Activated naive CD4-positive, alpha-beta T cell treated with anti-CD3 and anti-CD28 coated beads, Interleukin-2, amount 50 U/mL, for 72 hours (primary cell): ENCODE results near the gene MARCHF2. TPM values are rescaled to one million over a fixed set of nuclear protein-coding genes. Genes with fewer than 3 reads are reported as not detected.
"Not testable (repeated sequence)": the region's sequence is repeated elsewhere in the genome, so short reads cannot be mapped to it uniquely, and the experiment has no call there.

Source experiments
- ATAC-seq, 2 donors: fragments of 150-1000 bp; cut with Tn5 transposase; 2 replicates each; pipeline ENCODE4 v1.10.0; 2021; ENCODE audit warnings: mild to moderate bottlenecking in 2 of 2, moderate library complexity in 2 of 2
- DNase-seq, 2 donors: peaks; one replicate each; pipeline ENCODE4 v3.0.0; 2021 to 2022; ENCODE audit warnings: low spot score in 2 of 2
- H3K27ac Mint-ChIP-seq, 2 donors: one replicate each; pipeline ENCODE4 v1.8.0; 2022; ENCODE audit warnings: mild to moderate bottlenecking in 2 of 2, mixed read lengths in 2 of 2
- H3K36me3 Mint-ChIP-seq, 2 donors: one replicate each; pipeline ENCODE4 v1.8.0; 2022; ENCODE audit warnings: mixed read lengths in 2 of 2
- H3K9me3 Mint-ChIP-seq, 2 donors: one replicate each; pipeline ENCODE4 v1.8.0; 2022; ENCODE audit warnings: mixed read lengths in 2 of 2
- total RNA-seq, 2 donors: library from RNA; stranded (reverse); gene quantifications; one replicate each; pipeline ENCODE4 v1.2.3, GENCODE V29; 2022

Gene MARCHF2
- total RNA-seq, 2 donors from 2014 or later = 7.3 to 14.9 TPM

GRCh38 chr19:8430650-8431049 is 17.5 kb downstream of the MARCHF2 start:
- Mint-ChIP-seq H3K9me3 (no peaks in the 10 kb centered on the region), H3K27ac (peak overlapping the region; percentile 9 to 72), H3K36me3 (no peaks in the 10 kb centered on the region)
- DNase-seq (no peak), ATAC-seq (no peak)

- no peak for ATAC-seq
- H3K36me3 Mint-ChIP-seq = no peaks in the 10 kb centered on the region
- no peak overlapping the region for H3K27ac Mint-ChIP-seq
- H3K9me3 Mint-ChIP-seq = no peaks in the 10 kb centered on the region
- no peak for DNase-seq
Observed at GRCh38 chr19:8438236-8438635, 25.1 kb downstream of the MARCHF2 start.

GRCh38 chr19:8441725-8442544 is 28.8 kb downstream of the MARCHF2 start:
- H3K27ac Mint-ChIP-seq = no peak overlapping the region
- ATAC-seq (no peak), DNase-seq (no peak)
- H3K9me3 Mint-ChIP-seq = no peaks in the 10 kb centered on the region
- peaks cover 22% of the 10 kb centered on the region in 2 donors for H3K36me3 Mint-ChIP-seq

GRCh38 chr19:8444140-8444676 is 31.1 kb downstream of the MARCHF2 start:
- Mint-ChIP-seq H3K36me3 (peaks cover 22% of the 10 kb centered on the region in 2 donors), H3K27ac (peak overlapping the region; percentile 97 to 99)
- DNase-seq, H3K9me3 Mint-ChIP-seq, ATAC-seq: not testable (repeated sequence)

- Mint-ChIP-seq H3K9me3 (no peaks in the 10 kb centered on the region), H3K36me3 (peaks cover 22% of the 10 kb centered on the region in 2 donors), H3K27ac (peak within 1 kb of the TSS; percentile 97 to 99)
- DNase-seq = peak; percentile 100
- peak; percentile 93 to 95 for ATAC-seq
Observed at GRCh38 chr19:8444677-8445487, 31.8 kb downstream of the MARCHF2 start, which contains the start of gene HNRNPM. TSS of gene HNRNPM (plus strand) at chr19:8444975. CDS start at chr19:8444999, 24 bp downstream.

GRCh38 chr19:8445488-8446001 is 32.4 kb downstream of the MARCHF2 start:
- H3K36me3 Mint-ChIP-seq = peaks cover 22% of the 10 kb centered on the region in 2 donors
- ATAC-seq = peak; percentile 20 to 30

GRCh38 chr19:8446061-8446709 is 33.1 kb downstream of the MARCHF2 start:
- H3K9me3 Mint-ChIP-seq = no peaks in the 10 kb centered on the region
- ATAC-seq (no peak), DNase-seq (no peak)
- peaks cover 22 to 23% of the 10 kb centered on the region in 2 donors for H3K36me3 Mint-ChIP-seq
- peak overlapping the region; percentile 95 to 97 for H3K27ac Mint-ChIP-seq

More at GRCh38 chr19:8445488-8446001, 32.4 kb downstream of the MARCHF2 start:
- Mint-ChIP-seq H3K9me3 (no peaks in the 10 kb centered on the region), H3K27ac (peak overlapping the region; percentile 95 to 97)
- peak; percentile 48 to 66 for DNase-seq

- H3K9me3 Mint-ChIP-seq = no peaks in the 10 kb centered on the region
- ATAC-seq (no peak), DNase-seq (no peak)
- H3K36me3 Mint-ChIP-seq = peaks cover 14 to 25% of the 10 kb centered on the region in 2 donors
- H3K27ac Mint-ChIP-seq = no peak overlapping the region
Observed at GRCh38 chr19:8449830-8450229, 36.7 kb downstream of the MARCHF2 start.

- Mint-ChIP-seq H3K27ac (peak overlapping the region; percentile 19 to 68), H3K9me3 (no peaks in the 10 kb centered on the region), H3K36me3 (peaks cover 2 to 23% of the 10 kb centered on the region in 2 donors)
- no peak for DNase-seq
- ATAC-seq = no peak
Observed at GRCh38 chr19:8451377-8451776, 38.3 kb downstream of the MARCHF2 start.

GRCh38 chr19:8451885-8452284 is 38.8 kb downstream of the MARCHF2 start:
- peak overlapping the region; percentile 19 to 65 for H3K27ac Mint-ChIP-seq
- ATAC-seq (peak; percentile 47 to 68), DNase-seq (no peak)
- H3K9me3 Mint-ChIP-seq = no peaks in the 10 kb centered on the region
- peaks cover 0 to 24% of the 10 kb centered on the region in 2 donors for H3K36me3 Mint-ChIP-seq

GRCh38 chr19:8452446-8453123 is 39.5 kb downstream of the MARCHF2 start:
- DNase-seq (no peak), ATAC-seq (no peak)
- Mint-ChIP-seq H3K36me3 (peaks cover 0 to 24% of the 10 kb centered on the region in 2 donors), H3K27ac (peak overlapping the region in 1 of 2 donors; percentile 74), H3K9me3 (no peaks in the 10 kb centered on the region)

GRCh38 chr19:8453616-8454015 is 40.5 kb downstream of the MARCHF2 start:
- no peaks in the 10 kb centered on the region for H3K9me3 Mint-ChIP-seq
- H3K36me3 Mint-ChIP-seq = peaks cover 0 to 24% of the 10 kb centered on the region in 2 donors
- no peak overlapping the region for H3K27ac Mint-ChIP-seq
- ATAC-seq (no peak), DNase-seq (no peak)

- ATAC-seq = no peak
Observed at GRCh38 chr19:8454218-8454617, 41.1 kb downstream of the MARCHF2 start.

GRCh38 chr19:8455018-8455417 is 41.9 kb downstream of the MARCHF2 start:
- ATAC-seq (no peak), DNase-seq (no peak)
- Mint-ChIP-seq H3K36me3 (peaks cover 0 to 24% of the 10 kb centered on the region in 2 donors), H3K9me3 (no peaks in the 10 kb centered on the region), H3K27ac (peak overlapping the region in 1 of 2 donors; percentile 92)

More at GRCh38 chr19:8454218-8454617, 41.1 kb downstream of the MARCHF2 start:
- peak overlapping the region in 1 of 2 donors; percentile 92 for H3K27ac Mint-ChIP-seq
- H3K36me3 Mint-ChIP-seq = peaks cover 0 to 24% of the 10 kb centered on the region in 2 donors
- no peak for DNase-seq
- H3K9me3 Mint-ChIP-seq = no peaks in the 10 kb centered on the region

GRCh38 chr19:8456064-8456463 is 43.0 kb downstream of the MARCHF2 start:
- H3K36me3 Mint-ChIP-seq = peaks cover 0 to 24% of the 10 kb centered on the region in 2 donors
- DNase-seq (no peak), ATAC-seq (peak in 1 of 2 donors; percentile 22)
- no peaks in the 10 kb centered on the region for H3K9me3 Mint-ChIP-seq
- H3K27ac Mint-ChIP-seq = peak overlapping the region in 1 of 2 donors; percentile 50
